WTC11 (cell line): ENCODE measurements around the gene SYNPO2. TPM values are rescaled to one million over a fixed set of nuclear protein-coding genes. Genes with fewer than 3 reads are reported as not detected.

ENCODE experiments used
- ATAC-seq: fragments of 200-7000 bp; cut with Tn5 transposase; 2 replicates; pipeline ENCODE4 v1.10.0; 2021; ENCODE audit warnings: mild to moderate bottlenecking, moderate library complexity
- CTCF ChIA-PET: fragments of 300-600 bp; sonication (Branson Sonifier 250); formaldehyde crosslinking; loops from one replicate; lab custom pipeline; 2021; ENCODE audit warnings: antibody characterized with exemption; lab: Charles Lee
- POLR2A ChIA-PET: fragments of 350-600 bp; sonication (Branson Sonifier 250); formaldehyde crosslinking; loops from one replicate; lab custom pipeline; 2021; ENCODE audit warnings: antibody characterized with exemption; lab: Charles Lee
- DNase-seq: peaks from one replicate; pipeline ENCODE4 v3.0.0; 2021; ENCODE audit warnings: low spot score
- H3K27ac Mint-ChIP-seq: 2 replicates; pipeline ENCODE4 v1.8.0; 2021; ENCODE audit warnings: mixed read lengths
- H3K27me3 Mint-ChIP-seq: 2 replicates; pipeline ENCODE4 v1.8.0; 2021; ENCODE audit warnings: low read depth, mild to moderate bottlenecking, moderate library complexity, mixed read lengths
- H3K36me3 Mint-ChIP-seq: 2 replicates; pipeline ENCODE4 v1.8.0; 2021; ENCODE audit warnings: mixed read lengths
- H3K4me1 Mint-ChIP-seq: 2 replicates; pipeline ENCODE4 v1.8.0; 2022; ENCODE audit warnings: mixed read lengths
- H3K4me3 Mint-ChIP-seq: 2 replicates; pipeline ENCODE4 v1.8.0; 2021; ENCODE audit warnings: mild to moderate bottlenecking, moderate library complexity, mixed read lengths
- H3K9me3 Mint-ChIP-seq: 2 replicates; pipeline ENCODE4 v1.8.0; 2021; ENCODE audit warnings: mixed read lengths
- ATF1 ChIP-seq: sonication (generic); formaldehyde crosslinking; IDR thresholded peaks from 2 replicates; pipeline ENCODE4 v1.8.1; 2023; ENCODE audit warnings: mild to moderate bottlenecking, moderate library complexity, missing genetic modification reagents
- CREB1 ChIP-seq: sonication (generic); formaldehyde crosslinking; IDR thresholded peaks from 2 replicates; pipeline ENCODE4 v1.8.0; 2023; ENCODE audit warnings: mild to moderate bottlenecking, missing genetic modification reagents
- EMX1 ChIP-seq: fragments of 250-450 bp; sonication (Bioruptor Pico); IDR thresholded peaks from 2 replicates; pipeline ENCODE4 v1.8.0; 2021; ENCODE audit warnings: mild to moderate bottlenecking
- ERG ChIP-seq: fragments of 250-450 bp; sonication (Bioruptor Pico); IDR thresholded peaks from 2 replicates; pipeline ENCODE4 v1.8.0; 2021; ENCODE audit warnings: mild to moderate bottlenecking
- FOXP1 ChIP-seq: sonication (generic); formaldehyde crosslinking; IDR thresholded peaks from 2 replicates; pipeline ENCODE4 v1.8.0; 2022; ENCODE audit warnings: missing genetic modification reagents, mild to moderate bottlenecking, moderate library complexity, borderline replicate concordance
- GTF2I ChIP-seq: fragments of 250-450 bp; sonication (Bioruptor Pico); conservative IDR thresholded peaks from 2 replicates; pipeline ENCODE4 v1.4.0; 2021; ENCODE audit warnings: mild to moderate bottlenecking
- IRF2 ChIP-seq: sonication (generic); formaldehyde crosslinking; IDR thresholded peaks from 2 replicates; pipeline ENCODE4 v1.8.0; 2022; ENCODE audit warnings: low read depth, missing genetic modification reagents, borderline replicate concordance
- NR1H2 ChIP-seq: sonication (generic); formaldehyde crosslinking; IDR thresholded peaks from 2 replicates; pipeline ENCODE4 v1.9.0; 2021; ENCODE audit warnings: mild to moderate bottlenecking, moderate library complexity, missing genetic modification reagents
- PRDM15 ChIP-seq: sonication (generic); formaldehyde crosslinking; IDR thresholded peaks from 2 replicates; pipeline ENCODE4 v1.8.0; 2022; ENCODE audit warnings: missing genetic modification reagents
- RORB ChIP-seq: fragments of 250-450 bp; sonication (Bioruptor Pico); IDR thresholded peaks from 2 replicates; pipeline ENCODE4 v1.9.0; 2021; ENCODE audit warnings: mild to moderate bottlenecking
- ZNF138 ChIP-seq: sonication (generic); formaldehyde crosslinking; conservative IDR thresholded peaks from 2 replicates; pipeline ENCODE4 v1.8.1; 2022; ENCODE audit warnings: mild to moderate bottlenecking, moderate library complexity, missing genetic modification reagents
- ZNF219 ChIP-seq: sonication (generic); formaldehyde crosslinking; IDR thresholded peaks from 2 replicates; pipeline ENCODE4 v1.8.0; 2023; ENCODE audit warnings: missing genetic modification reagents, mild to moderate bottlenecking, borderline replicate concordance
- ZNF263 ChIP-seq: sonication (generic); formaldehyde crosslinking; IDR thresholded peaks from 2 replicates; pipeline ENCODE4 v1.8.1; 2022; ENCODE audit warnings: low read depth, mild to moderate bottlenecking, moderate library complexity, missing genetic modification reagents
- ZNF396 ChIP-seq: fragments of 250-450 bp; sonication (Bioruptor Pico); IDR thresholded peaks from 2 replicates; pipeline ENCODE4 v1.8.0; 2021; ENCODE audit warnings: mild to moderate bottlenecking, moderate library complexity, borderline replicate concordance
- total RNA-seq: library from RNA; stranded (reverse); gene quantifications from 3 replicates; pipeline ENCODE4 v1.2.3, GENCODE V29; 2021
- TF ChIP-seq, protein P1 (sequence below): sonication (generic); formaldehyde crosslinking; IDR thresholded peaks from 2 replicates; pipeline ENCODE4 v1.8.1; 2023; ENCODE audit warnings: mild to moderate bottlenecking, missing genetic modification reagents, borderline replicate concordance
- TF ChIP-seq, protein P2 (sequence below): sonication (generic); formaldehyde crosslinking; IDR thresholded peaks from 2 replicates; pipeline ENCODE4 v1.8.1; 2022; ENCODE audit warnings: low read depth, mild to moderate bottlenecking, moderate library complexity, missing genetic modification reagents, borderline replicate concordance
- TF ChIP-seq, protein P3 (sequence below): sonication (generic); formaldehyde crosslinking; IDR thresholded peaks from 2 replicates; pipeline ENCODE4 v1.8.1; 2023; ENCODE audit warnings: mild to moderate bottlenecking, missing genetic modification reagents, moderate library complexity
- TF ChIP-seq, protein P4 (sequence below): fragments of 250-450 bp; sonication (Bioruptor Pico); conservative IDR thresholded peaks from 2 replicates; pipeline ENCODE4 v1.9.0; 2021; ENCODE audit warnings: mild to moderate bottlenecking
- TF ChIP-seq, protein P5 (sequence below): fragments of 250-450 bp; sonication (Bioruptor Pico); IDR thresholded peaks from 2 replicates; pipeline ENCODE4 v1.9.0; 2021; ENCODE audit warnings: mild to moderate bottlenecking
- TF ChIP-seq, protein P6 (sequence below): sonication (generic); formaldehyde crosslinking; IDR thresholded peaks from 2 replicates; pipeline ENCODE4 v1.8.1; 2022; ENCODE audit warnings: low read depth, missing genetic modification reagents, borderline replicate concordance

Gene SYNPO2
- total RNA-seq, 1 experiment from 2014 or later = 1.9 TPM

DNA sequence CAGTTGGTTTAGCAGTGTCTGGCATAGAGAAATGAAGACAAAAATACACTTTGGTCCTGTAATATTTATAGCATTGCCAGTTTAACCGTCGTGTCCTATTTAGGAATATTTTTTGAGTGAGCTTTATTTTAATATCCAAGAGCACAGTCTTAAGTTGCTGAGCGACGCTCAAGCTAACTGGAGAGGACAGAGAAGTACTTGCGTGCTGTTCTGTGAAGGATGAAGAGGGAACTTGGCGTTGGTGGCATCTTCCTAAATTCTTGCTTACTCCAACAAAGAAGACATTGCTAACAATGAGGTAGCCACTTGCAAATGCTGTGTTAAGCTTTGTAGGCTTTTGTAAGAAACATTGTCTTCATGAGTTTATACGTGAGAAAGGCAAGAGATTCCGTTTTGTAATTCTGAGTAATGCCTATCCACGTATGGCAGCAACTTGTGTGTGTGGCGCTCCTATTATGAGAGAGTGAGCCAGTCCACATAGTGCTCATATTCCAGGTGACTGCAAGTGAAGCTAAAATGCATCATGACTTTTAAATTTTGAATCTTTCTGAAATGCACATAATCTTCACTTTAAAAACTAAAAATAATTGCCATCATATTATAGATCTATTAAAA is 50.6 kb downstream of the SYNPO2 start:
- no peak for TF ChIP-seq ERG (CRISPR knock-in tag)
- TF ChIP-seq IRF2 (CRISPR knock-in tag) = no peak
- no peak for TF ChIP-seq ZNF263
- TF ChIP-seq PRDM15 (CRISPR knock-in tag) = no peak
- no peak for TF ChIP-seq ZNF219 (CRISPR knock-in tag)
- no peak for TF ChIP-seq EMX1 (CRISPR knock-in tag)
- TF ChIP-seq RORB (CRISPR knock-in tag) = no peak
- TF ChIP-seq, protein P1, sequence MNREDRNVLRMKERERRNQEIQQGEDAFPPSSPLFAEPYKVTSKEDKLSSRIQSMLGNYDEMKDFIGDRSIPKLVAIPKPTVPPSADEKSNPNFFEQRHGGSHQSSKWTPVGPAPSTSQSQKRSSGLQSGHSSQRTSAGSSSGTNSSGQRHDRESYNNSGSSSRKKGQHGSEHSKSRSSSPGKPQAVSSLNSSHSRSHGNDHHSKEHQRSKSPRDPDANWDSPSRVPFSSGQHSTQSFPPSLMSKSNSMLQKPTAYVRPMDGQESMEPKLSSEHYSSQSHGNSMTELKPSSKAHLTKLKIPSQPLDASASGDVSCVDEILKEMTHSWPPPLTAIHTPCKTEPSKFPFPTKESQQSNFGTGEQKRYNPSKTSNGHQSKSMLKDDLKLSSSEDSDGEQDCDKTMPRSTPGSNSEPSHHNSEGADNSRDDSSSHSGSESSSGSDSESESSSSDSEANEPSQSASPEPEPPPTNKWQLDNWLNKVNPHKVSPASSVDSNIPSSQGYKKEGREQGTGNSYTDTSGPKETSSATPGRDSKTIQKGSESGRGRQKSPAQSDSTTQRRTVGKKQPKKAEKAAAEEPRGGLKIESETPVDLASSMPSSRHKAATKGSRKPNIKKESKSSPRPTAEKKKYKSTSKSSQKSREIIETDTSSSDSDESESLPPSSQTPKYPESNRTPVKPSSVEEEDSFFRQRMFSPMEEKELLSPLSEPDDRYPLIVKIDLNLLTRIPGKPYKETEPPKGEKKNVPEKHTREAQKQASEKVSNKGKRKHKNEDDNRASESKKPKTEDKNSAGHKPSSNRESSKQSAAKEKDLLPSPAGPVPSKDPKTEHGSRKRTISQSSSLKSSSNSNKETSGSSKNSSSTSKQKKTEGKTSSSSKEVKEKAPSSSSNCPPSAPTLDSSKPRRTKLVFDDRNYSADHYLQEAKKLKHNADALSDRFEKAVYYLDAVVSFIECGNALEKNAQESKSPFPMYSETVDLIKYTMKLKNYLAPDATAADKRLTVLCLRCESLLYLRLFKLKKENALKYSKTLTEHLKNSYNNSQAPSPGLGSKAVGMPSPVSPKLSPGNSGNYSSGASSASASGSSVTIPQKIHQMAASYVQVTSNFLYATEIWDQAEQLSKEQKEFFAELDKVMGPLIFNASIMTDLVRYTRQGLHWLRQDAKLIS (CRISPR knock-in tag) = no peak
- TF ChIP-seq, protein P2, sequence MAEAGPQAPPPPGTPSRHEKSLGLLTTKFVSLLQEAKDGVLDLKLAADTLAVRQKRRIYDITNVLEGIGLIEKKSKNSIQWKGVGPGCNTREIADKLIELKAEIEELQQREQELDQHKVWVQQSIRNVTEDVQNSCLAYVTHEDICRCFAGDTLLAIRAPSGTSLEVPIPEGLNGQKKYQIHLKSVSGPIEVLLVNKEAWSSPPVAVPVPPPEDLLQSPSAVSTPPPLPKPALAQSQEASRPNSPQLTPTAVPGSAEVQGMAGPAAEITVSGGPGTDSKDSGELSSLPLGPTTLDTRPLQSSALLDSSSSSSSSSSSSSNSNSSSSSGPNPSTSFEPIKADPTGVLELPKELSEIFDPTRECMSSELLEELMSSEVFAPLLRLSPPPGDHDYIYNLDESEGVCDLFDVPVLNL (CRISPR knock-in tag) = no peak
- TF ChIP-seq, protein P3, sequence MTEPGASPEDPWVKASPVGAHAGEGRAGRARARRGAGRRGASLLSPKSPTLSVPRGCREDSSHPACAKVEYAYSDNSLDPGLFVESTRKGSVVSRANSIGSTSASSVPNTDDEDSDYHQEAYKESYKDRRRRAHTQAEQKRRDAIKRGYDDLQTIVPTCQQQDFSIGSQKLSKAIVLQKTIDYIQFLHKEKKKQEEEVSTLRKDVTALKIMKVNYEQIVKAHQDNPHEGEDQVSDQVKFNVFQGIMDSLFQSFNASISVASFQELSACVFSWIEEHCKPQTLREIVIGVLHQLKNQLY (CRISPR knock-in tag) = no peak
- TF ChIP-seq, protein P4, sequence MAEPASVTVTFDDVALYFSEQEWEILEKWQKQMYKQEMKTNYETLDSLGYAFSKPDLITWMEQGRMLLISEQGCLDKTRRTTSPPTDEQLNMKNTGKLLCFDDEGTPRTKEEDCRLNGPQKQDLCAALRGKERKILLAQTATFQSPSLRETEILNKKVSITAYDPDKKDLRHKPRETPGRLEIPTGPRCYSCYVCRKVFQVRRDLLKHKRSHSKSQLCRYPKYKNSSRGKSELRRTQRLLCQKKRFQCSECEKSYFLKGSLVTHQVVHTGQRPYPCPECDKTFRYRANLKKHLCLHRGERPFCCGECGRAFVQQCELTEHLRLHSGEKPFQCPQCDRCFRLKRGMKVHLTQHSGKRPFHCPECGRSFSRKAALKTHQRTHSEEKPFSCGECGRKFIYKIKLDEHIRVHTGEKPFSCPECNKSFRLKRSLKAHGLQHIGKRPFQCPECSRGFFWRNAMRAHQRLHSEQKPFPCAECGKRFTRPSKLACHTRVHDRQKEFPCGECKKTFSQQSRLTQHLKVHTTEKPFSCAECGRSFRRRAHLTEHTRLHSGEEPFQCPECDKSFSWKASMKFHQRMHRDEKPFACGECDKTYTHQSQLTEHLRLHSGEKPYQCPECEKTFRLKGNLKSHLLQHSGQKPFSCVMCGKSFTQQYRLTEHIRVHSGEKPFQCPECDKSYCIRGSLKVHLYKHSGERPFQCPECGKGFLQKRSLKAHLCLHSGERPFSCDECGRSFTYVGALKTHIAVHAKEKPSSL (CRISPR knock-in tag) = no peak
- TF ChIP-seq, protein P5, sequence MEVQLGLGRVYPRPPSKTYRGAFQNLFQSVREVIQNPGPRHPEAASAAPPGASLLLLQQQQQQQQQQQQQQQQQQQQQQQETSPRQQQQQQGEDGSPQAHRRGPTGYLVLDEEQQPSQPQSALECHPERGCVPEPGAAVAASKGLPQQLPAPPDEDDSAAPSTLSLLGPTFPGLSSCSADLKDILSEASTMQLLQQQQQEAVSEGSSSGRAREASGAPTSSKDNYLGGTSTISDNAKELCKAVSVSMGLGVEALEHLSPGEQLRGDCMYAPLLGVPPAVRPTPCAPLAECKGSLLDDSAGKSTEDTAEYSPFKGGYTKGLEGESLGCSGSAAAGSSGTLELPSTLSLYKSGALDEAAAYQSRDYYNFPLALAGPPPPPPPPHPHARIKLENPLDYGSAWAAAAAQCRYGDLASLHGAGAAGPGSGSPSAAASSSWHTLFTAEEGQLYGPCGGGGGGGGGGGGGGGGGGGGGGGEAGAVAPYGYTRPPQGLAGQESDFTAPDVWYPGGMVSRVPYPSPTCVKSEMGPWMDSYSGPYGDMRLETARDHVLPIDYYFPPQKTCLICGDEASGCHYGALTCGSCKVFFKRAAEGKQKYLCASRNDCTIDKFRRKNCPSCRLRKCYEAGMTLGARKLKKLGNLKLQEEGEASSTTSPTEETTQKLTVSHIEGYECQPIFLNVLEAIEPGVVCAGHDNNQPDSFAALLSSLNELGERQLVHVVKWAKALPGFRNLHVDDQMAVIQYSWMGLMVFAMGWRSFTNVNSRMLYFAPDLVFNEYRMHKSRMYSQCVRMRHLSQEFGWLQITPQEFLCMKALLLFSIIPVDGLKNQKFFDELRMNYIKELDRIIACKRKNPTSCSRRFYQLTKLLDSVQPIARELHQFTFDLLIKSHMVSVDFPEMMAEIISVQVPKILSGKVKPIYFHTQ (CRISPR knock-in tag) = no peak
- TF ChIP-seq NR1H2 = no peak
- TF ChIP-seq, protein P6, sequence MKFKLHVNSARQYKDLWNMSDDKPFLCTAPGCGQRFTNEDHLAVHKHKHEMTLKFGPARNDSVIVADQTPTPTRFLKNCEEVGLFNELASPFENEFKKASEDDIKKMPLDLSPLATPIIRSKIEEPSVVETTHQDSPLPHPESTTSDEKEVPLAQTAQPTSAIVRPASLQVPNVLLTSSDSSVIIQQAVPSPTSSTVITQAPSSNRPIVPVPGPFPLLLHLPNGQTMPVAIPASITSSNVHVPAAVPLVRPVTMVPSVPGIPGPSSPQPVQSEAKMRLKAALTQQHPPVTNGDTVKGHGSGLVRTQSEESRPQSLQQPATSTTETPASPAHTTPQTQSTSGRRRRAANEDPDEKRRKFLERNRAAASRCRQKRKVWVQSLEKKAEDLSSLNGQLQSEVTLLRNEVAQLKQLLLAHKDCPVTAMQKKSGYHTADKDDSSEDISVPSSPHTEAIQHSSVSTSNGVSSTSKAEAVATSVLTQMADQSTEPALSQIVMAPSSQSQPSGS (CRISPR knock-in tag) = no peak
- no peak for TF ChIP-seq ZNF138 (CRISPR knock-in tag)
- TF ChIP-seq CREB1 = no peak
- no peak for TF ChIP-seq ATF1 (CRISPR knock-in tag)
- no peak for TF ChIP-seq ZNF396 (CRISPR knock-in tag)
- no peak for TF ChIP-seq FOXP1
- TF ChIP-seq GTF2I (CRISPR knock-in tag) = no peak
- Mint-ChIP-seq H3K9me3 (no peaks in the 10 kb centered on the region), H3K27ac (no peak overlapping the region), H3K4me1 (peaks cover 12% of the 10 kb centered on the region), H3K4me3 (no peak overlapping the region), H3K27me3 (no peaks in the 10 kb centered on the region), H3K36me3 (no peaks in the 10 kb centered on the region)
- ChIA-PET CTCF (no interaction called here), POLR2A (no interaction called here)
- ATAC-seq (no peak), DNase-seq (no peak)
